Gastroesophageal sphincter (tissue), 4 donors: ENCODE data around the gene MLLT10. TPM values are rescaled to one million over a fixed set of nuclear protein-coding genes. Genes with fewer than 3 reads are reported as not detected.

ENCODE experiments used
- ATAC-seq: fragments of 150-250 bp; one replicate; pipeline ENCODE4 v1.9.1; 2016; ENCODE audit warnings: mild to moderate bottlenecking, moderate library complexity
- H3K27ac ChIP-seq, 4 donors: fragments of 200-600 bp; sonication (generic) in 3 of 4; 1 replicate in 3 of 4; 2 replicates in 1 of 4; pipeline ENCODE4 v1.5.1; 2016 to 2019
- H3K27me3 ChIP-seq: fragments of 200-600 bp; sonication (generic); one replicate; pipeline ENCODE4 v1.5.1; 2019
- H3K36me3 ChIP-seq, 2 donors: fragments of 200-600 bp; sonication (generic); one replicate each; pipeline ENCODE4 v1.5.1; 2019; ENCODE audit warnings: control low read depth in 1 of 2
- H3K4me1 ChIP-seq, 3 donors: fragments of 200-600 bp; sonication (generic); 1 replicate in 2 of 3; 2 replicates in 1 of 3; pipeline ENCODE4 v1.5.1; 2016 to 2019; ENCODE audit warnings: control low read depth in 2 of 3
- H3K4me3 ChIP-seq, 2 donors: fragments of 200-600 bp; sonication (generic); one replicate each; pipeline ENCODE4 v1.5.1; 2019; ENCODE audit warnings: mild to moderate bottlenecking in 1 of 2, moderate library complexity in 1 of 2
- H3K9me3 ChIP-seq, 3 donors: fragments of 200-600 bp; sonication (generic); one replicate each; pipeline ENCODE4 v1.5.1; 2017 to 2019; ENCODE audit warnings: control low read depth in 2 of 3
- CTCF ChIP-seq, 4 experiments: fragments of 200-600 bp in 2 of 4; fragments of 450-650 bp in 2 of 4; sonication (generic) in 1 of 4; IDR thresholded peaks; one replicate each; pipeline ENCODE4 v1.5.1; 2017 to 2019; ENCODE audit warnings: antibody characterized with exemption in 4 of 4, mild to moderate bottlenecking in 2 of 4, moderate library complexity in 2 of 4
- EP300 ChIP-seq: sonication (generic); formaldehyde crosslinking; IDR thresholded peaks from one replicate; pipeline ENCODE4 v1.6.1; 2017; ENCODE audit warnings: antibody characterized with exemption, mild to moderate bottlenecking
- POLR2A ChIP-seq, 2 donors: fragments of 450-650 bp; IDR thresholded peaks; one replicate each; pipeline ENCODE4 v1.6.1; 2017; ENCODE audit warnings: antibody characterized with exemption in 2 of 2, mild to moderate bottlenecking in 2 of 2, moderate library complexity in 1 of 2
- POLR2AphosphoS5 ChIP-seq: sonication (generic); formaldehyde crosslinking; IDR thresholded peaks from one replicate; pipeline ENCODE4 v1.6.1; 2017; ENCODE audit warnings: antibody characterized with exemption
- WGBS, 2 donors: methylation state at CpG; one replicate each; pipeline ENCODE4 v1.1.5; 2018; ENCODE audit warnings: low coverage in 1 of 2; 5-methylcytosine and 5-hydroxymethylcytosine counted together
- total RNA-seq, 4 donors: library from RNA; depleted of rRNA; stranded (reverse); fragments of >200 nt; gene quantifications; one replicate each; pipeline ENCODE4 v1.1.0, GENCODE V29; 2016

MLLT10 gene
- total RNA-seq, 4 donors from 2014 or later = 27.2 to 52.1 (median 39.0) TPM

GRCh38 chr10:21699575-21699974, 165.5 kb downstream of the MLLT10 start:
- WGBS, 2 donors = 96 to 100% methylated on average over 3 of the region's 3 CpGs
- H3K9me3 ChIP-seq = peaks cover 0 to 23% (median 0%) of the 10 kb centered on the region in 3 donors
- no peak for ATAC-seq
- H3K4me1 ChIP-seq = peaks cover 0 to 14% (median 0%) of the 10 kb centered on the region in 3 donors
- H3K27me3 ChIP-seq = no peaks in the 10 kb centered on the region
- H3K27ac ChIP-seq = no peak overlapping the region
- no peak for TF ChIP-seq EP300
- TF ChIP-seq POLR2AphosphoS5 = no peak
- TF ChIP-seq POLR2A (IDR thresholded peaks at IDR 0.05) = no peak
- no peak for TF ChIP-seq CTCF (IDR thresholded peaks at IDR 0.05)
- H3K4me3 ChIP-seq = no peak overlapping the region
- peaks cover 0 to 8% of the 10 kb centered on the region in 2 donors for H3K36me3 ChIP-seq

GRCh38 chr10:21700474-21700873, 166.4 kb downstream of the MLLT10 start:
- 100% methylated on average over 2 of the region's 2 CpGs for WGBS, 2 donors
- Histone ChIP-seq H3K27me3 (no peaks in the 10 kb centered on the region), H3K36me3 (peaks cover 0 to 8% of the 10 kb centered on the region in 2 donors), H3K27ac (no peak overlapping the region), H3K9me3 (peaks cover 0 to 23% (median 0%) of the 10 kb centered on the region in 3 donors), H3K4me1 (peaks cover 0 to 6% (median 0%) of the 10 kb centered on the region in 3 donors), H3K4me3 (no peak overlapping the region)
- ATAC-seq = no peak
- TF ChIP-seq POLR2AphosphoS5 = no peak

- Histone ChIP-seq H3K4me1 (peaks cover 0 to 5% (median 0%) of the 10 kb centered on the region in 3 donors), H3K9me3 (peaks cover 0 to 23% (median 0%) of the 10 kb centered on the region in 3 donors), H3K27ac (no peak overlapping the region), H3K4me3 (no peak overlapping the region), H3K27me3 (no peaks in the 10 kb centered on the region), H3K36me3 (peaks cover 0 to 8% of the 10 kb centered on the region in 2 donors)
- TF ChIP-seq EP300 = no peak
- no peak for TF ChIP-seq POLR2AphosphoS5
- TF ChIP-seq POLR2A (IDR thresholded peaks at IDR 0.05) = no peak
- TF ChIP-seq CTCF (IDR thresholded peaks at IDR 0.05) = no peak
- ATAC-seq = no peak
- 84 to 100% methylated on average over 1 to 2 of the region's 2 CpGs for WGBS, 2 donors
Observed at GRCh38 chr10:21702633-21703111, 168.6 kb downstream of the MLLT10 start.

GRCh38 chr10:21705142-21705827, 171.3 kb downstream of the MLLT10 start:
- H3K27me3 ChIP-seq = no peaks in the 10 kb centered on the region
- no CpG with 5 or more reads among the region's 5 CpGs for WGBS, 2 donors
- ATAC-seq = no peak

GRCh38 chr10:21705828-21706176, 171.8 kb downstream of the MLLT10 start:
- peaks cover 0 to 5% (median 0%) of the 10 kb centered on the region in 3 donors for H3K9me3 ChIP-seq

More at GRCh38 chr10:21705142-21705827, 171.3 kb downstream of the MLLT10 start:
- Histone ChIP-seq H3K36me3 (peaks cover 0 to 11% of the 10 kb centered on the region in 2 donors), H3K4me1 (peaks cover 0 to 5% (median 0%) of the 10 kb centered on the region in 3 donors), H3K4me3 (no peak overlapping the region), H3K9me3 (peaks cover 0 to 11% (median 0%) of the 10 kb centered on the region in 3 donors), H3K27ac (no peak overlapping the region)
- TF ChIP-seq CTCF (IDR thresholded peaks at IDR 0.05) = no peak
- TF ChIP-seq EP300 = no peak
- TF ChIP-seq POLR2A (IDR thresholded peaks at IDR 0.05) = no peak
- no peak for TF ChIP-seq POLR2AphosphoS5

GRCh38 chr10:21707498-21707897, 173.5 kb downstream of the MLLT10 start:
- no peak for ATAC-seq
- Histone ChIP-seq H3K9me3 (no peaks in the 10 kb centered on the region), H3K27ac (no peak overlapping the region), H3K4me3 (no peak overlapping the region), H3K4me1 (peaks cover 0 to 5% (median 0%) of the 10 kb centered on the region in 3 donors), H3K27me3 (no peaks in the 10 kb centered on the region), H3K36me3 (peaks cover 0 to 6% of the 10 kb centered on the region in 2 donors)
- WGBS, 2 donors = 97 to 100% methylated on average over 3 of the region's 3 CpGs
- TF ChIP-seq EP300 (no peak), CTCF (IDR thresholded peaks at IDR 0.05) (no peak), POLR2AphosphoS5 (no peak), POLR2A (IDR thresholded peaks at IDR 0.05) (no peak)

More at GRCh38 chr10:21705828-21706176, 171.8 kb downstream of the MLLT10 start:
- H3K4me1 ChIP-seq = peaks cover 0 to 5% (median 0%) of the 10 kb centered on the region in 3 donors
- H3K36me3 ChIP-seq = peaks cover 0 to 6% of the 10 kb centered on the region in 2 donors
- ATAC-seq = no peak
- H3K4me3 ChIP-seq = no peak overlapping the region
- WGBS, 2 donors = 85 to 100% methylated on average over 1 to 2 of the region's 2 CpGs
- H3K27me3 ChIP-seq = no peaks in the 10 kb centered on the region
- H3K27ac ChIP-seq = no peak overlapping the region
- no peak for TF ChIP-seq EP300
